Lung (tissue), 12 donors: ENCODE measurements around the gene XPNPEP1. TPM values are rescaled to one million over a fixed set of nuclear protein-coding genes. Genes with fewer than 3 reads are reported as not detected.
"Not testable (repeated sequence)": the region's sequence is repeated elsewhere in the genome, so short reads cannot be mapped to it uniquely, and the experiment has no call there.

Experiments
- ATAC-seq: fragments of 200-7000 bp; cut with Tn5 transposase; one replicate; pipeline ENCODE4 v1.9.1; 2020; ENCODE audit warnings: moderate number of reproducible peaks; ENCODE audit not compliant: insufficient read depth, low FRiP score
- DNase-seq, 3 donors: peaks; one replicate each; pipeline ENCODE4 v3.0.0-alpha.2; 2013 to 2017
- H3K27ac ChIP-seq, 2 donors: one replicate each; pipeline ENCODE4 v1.5.1; 2013; ENCODE audit warnings: mild to moderate bottlenecking in 2 of 2, moderate library complexity in 2 of 2, control low read depth in 1 of 2, inconsistent platforms in 1 of 2, low read depth in 1 of 2, low read length in 1 of 2
- H3K27me3 ChIP-seq, 3 donors: one replicate each; pipeline ENCODE4 v1.5.1; 2013; ENCODE audit warnings: low read length in 2 of 3; ENCODE audit not compliant: control insufficient read depth in 3 of 3, insufficient read depth in 3 of 3
- H3K36me3 ChIP-seq, 4 donors: one replicate each; pipeline ENCODE4 v1.5.1; 2013; ENCODE audit warnings: low read length in 4 of 4, mild to moderate bottlenecking in 1 of 4, moderate library complexity in 1 of 4; ENCODE audit not compliant: control insufficient read depth in 4 of 4, insufficient read depth in 4 of 4
- H3K4me1 ChIP-seq, 5 donors: one replicate each; pipeline ENCODE4 v1.5.1; 2013; ENCODE audit warnings: low read length in 5 of 5, mild to moderate bottlenecking in 2 of 5, moderate library complexity in 1 of 5; ENCODE audit not compliant: control insufficient read depth in 5 of 5, insufficient read depth in 5 of 5
- H3K4me3 ChIP-seq: one replicate; pipeline ENCODE4 v1.5.1; 2013; ENCODE audit warnings: mild to moderate bottlenecking, control low read depth, moderate library complexity
- H3K9ac ChIP-seq, 2 donors: one replicate each; pipeline ENCODE4 v1.5.1; 2013; ENCODE audit warnings: low read length in 2 of 2, control low read depth in 1 of 2; ENCODE audit not compliant: insufficient read depth in 1 of 2
- H3K9me3 ChIP-seq, 4 donors: one replicate each; pipeline ENCODE4 v1.5.1; 2013; ENCODE audit warnings: low read length in 3 of 4, mild to moderate bottlenecking in 1 of 4, moderate library complexity in 1 of 4; ENCODE audit not compliant: control insufficient read depth in 4 of 4, insufficient read depth in 3 of 4
- CTCF ChIP-seq: IDR thresholded peaks from 2 replicates; pipeline ENCODE4 v1.5.1; 2012; ENCODE audit warnings: mild to moderate bottlenecking; ENCODE audit errors: control extremely low read depth, extremely low read depth
- WGBS, 2 donors: extraction: QIAGEN DNeasy Blood & Tissue Kit; methylation state at CpG; one replicate each; pipeline ENCODE4 v1.1.7; 2013; 5-methylcytosine and 5-hydroxymethylcytosine counted together
- polyA plus RNA-seq, 2 donors: library from polyadenylated mRNA; stranded (reverse); fragments of 200-250 nt; gene quantifications; one replicate each; pipeline ENCODE4 v1.2.1, GENCODE V29; 2013
- total RNA-seq, 2 donors: library from RNA; depleted of rRNA in 1 of 2; stranded (reverse); fragments of >200 nt in 1 of 2; gene quantifications; one replicate each; pipeline ENCODE4 v1.2.1, GENCODE V29; 2014 to 2021
- donor health status: control.
- donor health status: control.
- donor health status: Bipolar disorder and iron deficiency.
- donor health status: healthy.
- donor health status: DM: yes; HTN: yes; CAD: no.

Gene XPNPEP1
- total and polyA plus RNA-seq, 4 donors, result 16.5 to 129 (median 48.4) TPM

- Histone ChIP-seq H3K9ac (peak overlapping the region; percentile 48 to 79), H3K36me3 (no peaks in the 10 kb centered on the region), H3K27me3 (no peaks in the 10 kb centered on the region), H3K4me1 (peaks cover 2 to 46% (median 27%) of the 10 kb centered on the region in 5 donors), H3K4me3 (peak overlapping the region; percentile 92), H3K27ac (peak overlapping the region; percentile 94 to 97), H3K9me3 (no peaks in the 10 kb centered on the region)
- no peak for DNase-seq
- no peak for TF ChIP-seq CTCF
- no peak for ATAC-seq
- 15 to 23% methylated on average over 7 of the region's 7 CpGs for WGBS, 2 donors
Observed at GRCh38 chr10:109922358-109922975, 844 bp downstream of the XPNPEP1 start.

- ATAC-seq (no peak), DNase-seq (no peak)
- Histone ChIP-seq H3K4me3 (no peak overlapping the region), H3K36me3 (no peaks in the 10 kb centered on the region), H3K27me3 (no peaks in the 10 kb centered on the region), H3K27ac (no peak overlapping the region), H3K9me3 (no peaks in the 10 kb centered on the region), H3K4me1 (peaks cover 7 to 29% (median 17%) of the 10 kb centered on the region in 5 donors), H3K9ac (no peak overlapping the region)
- 83 to 91% methylated on average over 3 of the region's 3 CpGs for WGBS, 2 donors
- no peak for TF ChIP-seq CTCF
Observed at GRCh38 chr10:109920016-109920415, 3.3 kb downstream of the XPNPEP1 start.

GRCh38 chr10:109919220-109919619 lies 4.1 kb downstream of the XPNPEP1 start:
- 91 to 95% methylated on average over 2 of the region's 2 CpGs for WGBS, 2 donors
- Histone ChIP-seq H3K27ac (no peak overlapping the region), H3K4me3 (no peak overlapping the region), H3K9ac (no peak overlapping the region), H3K4me1 (peaks cover 7 to 21% (median 10%) of the 10 kb centered on the region in 5 donors), H3K9me3 (no peaks in the 10 kb centered on the region), H3K27me3 (no peaks in the 10 kb centered on the region), H3K36me3 (no peaks in the 10 kb centered on the region)
- no peak for ATAC-seq
- TF ChIP-seq CTCF, result no peak
- DNase-seq, result no peak

- not testable (repeated sequence) for H3K27ac ChIP-seq
- peaks cover 6 to 17% (median 9%) of the 10 kb centered on the region in 5 donors for H3K4me1 ChIP-seq
Observed at GRCh38 chr10:109918707-109919106, 4.6 kb downstream of the XPNPEP1 start.

More at GRCh38 chr10:109918707-109919106, 4.6 kb downstream of the XPNPEP1 start:
- not testable (repeated sequence) for ATAC-seq, H3K27me3 ChIP-seq, H3K4me3 ChIP-seq, DNase-seq, H3K36me3 ChIP-seq, H3K9me3 ChIP-seq, H3K9ac ChIP-seq
- 88 to 89% methylated on average over 6 of the region's 6 CpGs for WGBS, 2 donors
